Ascending aorta (tissue), 2 donors: ENCODE results near the gene TRAF3IP1. TPM values are rescaled to one million over a fixed set of nuclear protein-coding genes. Genes with fewer than 3 reads are reported as not detected.
A peak's percentile ranks its signal among the peaks of the same experiment; 100 is the strongest.

ENCODE experiments used
- DNase-seq, 2 donors: peaks; one replicate each; pipeline ENCODE4 v3.0.0-alpha.2; 2019; ENCODE audit warnings: low spot score in 2 of 2
- H3K27ac ChIP-seq, 2 donors: fragments of 200-600 bp; sonication (generic); one replicate each; pipeline ENCODE4 v1.5.1; 2016 to 2017; ENCODE audit warnings: mild to moderate bottlenecking in 1 of 2
- H3K27me3 ChIP-seq: fragments of 200-600 bp; sonication (generic); one replicate; pipeline ENCODE4 v1.5.1; 2017
- H3K36me3 ChIP-seq, 2 donors: fragments of 200-600 bp; sonication (generic); one replicate each; pipeline ENCODE4 v1.5.1; 2016
- H3K4me1 ChIP-seq, 2 donors: fragments of 200-600 bp; sonication (generic); one replicate each; pipeline ENCODE4 v1.5.1; 2016 to 2017; ENCODE audit warnings: mild to moderate bottlenecking in 1 of 2
- H3K4me3 ChIP-seq, 2 donors: fragments of 200-600 bp; sonication (generic); one replicate each; pipeline ENCODE4 v1.5.1; 2016 to 2017; ENCODE audit warnings: mild to moderate bottlenecking in 1 of 2
- H3K9me3 ChIP-seq, 2 donors: fragments of 200-600 bp; sonication (generic); one replicate each; pipeline ENCODE4 v1.5.1; 2016
- intact Hi-C: fragments of 100-400 bp; cut with DNase I; formaldehyde crosslinking; loops from one replicate; pipeline ENCODE4 v1.15.1; 2023
- total RNA-seq: library from RNA; depleted of rRNA; stranded (reverse); fragments of >200 nt; gene quantifications from one replicate; pipeline ENCODE4 v1.1.0, GENCODE V29; 2016
- TF ChIP-seq, protein P1 (sequence below), 3 experiments: fragments of 200-600 bp in 2 of 3; fragments of 450-650 bp in 1 of 3; sonication (generic) in 2 of 3; IDR thresholded peaks; one replicate each; pipeline ENCODE4 v1.5.1; 2016 to 2019; ENCODE audit warnings: antibody characterized with exemption in 3 of 3, mild to moderate bottlenecking in 1 of 3, moderate library complexity in 1 of 3

Gene TRAF3IP1
- total RNA-seq, 1 donor from 2014 or later: 6.1 TPM

DNA sequence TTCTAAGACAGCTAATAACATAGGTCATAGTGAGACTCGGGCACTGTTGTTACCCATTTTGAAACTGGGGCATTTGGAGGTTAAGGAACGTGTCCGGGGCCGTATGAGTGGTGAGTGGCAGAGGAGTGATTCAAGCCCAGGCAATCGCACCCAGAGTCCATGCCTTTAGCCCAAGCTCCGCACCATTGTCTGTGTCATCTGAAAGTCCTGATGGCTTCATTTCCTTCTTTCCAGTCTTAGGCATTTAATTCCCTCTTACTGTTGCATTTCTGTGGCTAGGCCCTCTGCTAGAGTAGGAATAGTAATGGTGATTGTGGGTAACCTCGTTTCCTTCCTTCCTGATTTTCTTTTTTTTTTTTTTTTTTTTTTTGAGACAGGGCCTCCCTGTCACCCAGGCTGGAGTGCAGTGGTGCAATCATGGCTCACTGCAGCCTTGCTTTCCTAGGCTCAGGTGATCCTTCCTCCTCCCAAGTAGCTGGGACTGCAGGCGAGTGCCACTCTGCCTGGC is 56.6 kb downstream of the TRAF3IP1 start:
- Histone ChIP-seq H3K27me3 (no peaks in the 10 kb centered on the region), H3K4me3 (no peak overlapping the region), H3K27ac (no peak overlapping the region), H3K4me1 (peaks cover 12 to 28% of the 10 kb centered on the region in 2 donors), H3K9me3 (no peaks in the 10 kb centered on the region), H3K36me3 (no peaks in the 10 kb centered on the region)
- no peak for DNase-seq
- intact Hi-C loops: loop anchor here (5.0 kb wide), 3 partner anchors 50 to 350 kb away; partner anchors contain the start of gene ASB1
- TF ChIP-seq, protein P1, sequence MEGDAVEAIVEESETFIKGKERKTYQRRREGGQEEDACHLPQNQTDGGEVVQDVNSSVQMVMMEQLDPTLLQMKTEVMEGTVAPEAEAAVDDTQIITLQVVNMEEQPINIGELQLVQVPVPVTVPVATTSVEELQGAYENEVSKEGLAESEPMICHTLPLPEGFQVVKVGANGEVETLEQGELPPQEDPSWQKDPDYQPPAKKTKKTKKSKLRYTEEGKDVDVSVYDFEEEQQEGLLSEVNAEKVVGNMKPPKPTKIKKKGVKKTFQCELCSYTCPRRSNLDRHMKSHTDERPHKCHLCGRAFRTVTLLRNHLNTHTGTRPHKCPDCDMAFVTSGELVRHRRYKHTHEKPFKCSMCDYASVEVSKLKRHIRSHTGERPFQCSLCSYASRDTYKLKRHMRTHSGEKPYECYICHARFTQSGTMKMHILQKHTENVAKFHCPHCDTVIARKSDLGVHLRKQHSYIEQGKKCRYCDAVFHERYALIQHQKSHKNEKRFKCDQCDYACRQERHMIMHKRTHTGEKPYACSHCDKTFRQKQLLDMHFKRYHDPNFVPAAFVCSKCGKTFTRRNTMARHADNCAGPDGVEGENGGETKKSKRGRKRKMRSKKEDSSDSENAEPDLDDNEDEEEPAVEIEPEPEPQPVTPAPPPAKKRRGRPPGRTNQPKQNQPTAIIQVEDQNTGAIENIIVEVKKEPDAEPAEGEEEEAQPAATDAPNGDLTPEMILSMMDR (IDR thresholded peaks at IDR 0.05): no peak

DNA sequence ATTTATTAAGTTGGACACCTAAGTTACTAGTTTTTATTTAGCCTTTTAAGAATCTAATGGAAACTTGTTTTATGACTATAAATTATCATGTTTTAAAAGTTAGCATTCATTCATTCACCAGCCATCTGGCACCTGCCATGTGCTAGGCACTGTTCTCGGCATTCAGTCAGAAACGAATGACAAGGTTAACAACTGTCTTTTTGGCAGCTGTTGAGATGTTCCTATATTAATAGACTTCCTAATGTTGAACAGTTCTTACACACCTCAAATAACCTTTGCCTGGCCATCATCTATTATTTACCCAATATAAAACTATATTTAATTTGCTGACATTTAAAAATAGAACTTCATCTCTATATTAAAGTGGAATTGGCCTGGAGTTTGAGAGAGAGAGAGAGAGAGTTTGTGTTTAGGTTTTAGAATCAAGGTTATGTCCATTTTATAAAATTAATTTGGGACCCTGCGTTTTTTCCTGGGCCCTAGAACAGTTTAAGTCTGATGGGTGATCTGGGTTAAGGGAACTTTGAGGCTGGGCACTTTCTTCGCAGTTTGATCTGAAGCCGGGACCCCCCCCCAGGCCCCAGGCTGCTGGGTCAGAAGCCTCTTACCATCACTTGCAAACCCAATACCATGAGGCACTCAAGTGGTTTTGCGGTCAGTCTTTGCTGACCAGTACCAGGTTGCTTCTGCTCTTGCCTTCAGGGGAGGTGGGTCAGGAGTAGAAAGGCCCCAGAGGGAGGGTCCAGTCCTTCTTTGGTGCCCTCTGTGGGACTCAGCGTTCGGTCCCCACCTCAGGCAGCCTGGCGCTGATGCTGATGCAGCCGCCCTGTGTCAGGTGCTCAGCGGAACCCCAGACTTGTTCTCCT is 58.1 kb downstream of the TRAF3IP1 start:
- no peak for DNase-seq
- Histone ChIP-seq H3K27me3 (no peaks in the 10 kb centered on the region), H3K27ac (peak overlapping the region; percentile 55 to 84), H3K36me3 (no peaks in the 10 kb centered on the region), H3K9me3 (no peaks in the 10 kb centered on the region), H3K4me3 (no peak overlapping the region), H3K4me1 (peaks cover 12 to 28% of the 10 kb centered on the region in 2 donors)
- intact Hi-C loops: loop anchor here (5.0 kb wide), 3 partner anchors 49 to 349 kb away; partner anchors contain the start of gene ASB1
- TF ChIP-seq, protein P1 (IDR thresholded peaks at IDR 0.05): no peak

DNA sequence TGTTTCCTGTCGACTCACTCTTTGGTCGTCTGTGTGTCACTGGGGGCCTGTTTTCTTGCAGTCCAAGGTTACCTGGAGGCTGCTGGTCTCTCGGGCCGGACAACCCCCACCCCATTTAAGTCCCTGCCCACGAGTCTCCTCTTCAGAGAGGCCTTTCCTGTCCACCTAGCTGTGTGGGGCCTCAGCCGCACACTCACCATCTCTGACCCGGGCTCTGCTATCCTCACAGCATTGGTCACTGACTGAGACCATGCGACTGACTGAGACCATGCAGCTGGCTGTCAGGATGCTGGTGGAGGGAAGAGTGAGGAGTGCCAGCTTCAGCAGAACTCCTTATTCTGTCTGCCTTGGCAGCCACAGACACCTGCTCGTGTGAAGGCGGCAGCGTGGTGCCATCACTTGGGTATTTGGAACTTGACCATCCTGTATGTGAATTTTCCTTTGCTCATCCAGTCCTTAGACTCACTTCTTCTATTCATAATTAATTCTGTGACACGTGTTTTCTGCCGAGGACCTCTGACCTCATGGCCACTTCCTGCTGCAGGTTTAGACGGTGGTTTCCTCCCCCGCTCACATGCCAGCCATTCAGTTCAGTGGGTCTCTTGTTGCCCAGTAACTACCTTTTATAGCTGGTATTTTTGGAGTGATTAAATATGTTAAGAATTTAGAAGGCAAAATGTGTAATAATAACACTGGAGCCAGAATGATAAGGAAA is 58.9 kb downstream of the TRAF3IP1 start:
- TF ChIP-seq, protein P1 (IDR thresholded peaks at IDR 0.05): no peak
- peak in 1 of 2 donors; percentile 79 for DNase-seq
- intact Hi-C loops: loop anchor here (5.0 kb wide), 3 partner anchors 48 to 348 kb away; partner anchors contain the start of gene ASB1
- no peak overlapping the region for H3K4me3 ChIP-seq
- H3K27ac ChIP-seq: peak overlapping the region; percentile 55 to 84
- H3K9me3 ChIP-seq: no peaks in the 10 kb centered on the region
- H3K27me3 ChIP-seq: no peaks in the 10 kb centered on the region
- H3K4me1 ChIP-seq: peaks cover 12 to 28% of the 10 kb centered on the region in 2 donors
- H3K36me3 ChIP-seq: no peaks in the 10 kb centered on the region

DNA sequence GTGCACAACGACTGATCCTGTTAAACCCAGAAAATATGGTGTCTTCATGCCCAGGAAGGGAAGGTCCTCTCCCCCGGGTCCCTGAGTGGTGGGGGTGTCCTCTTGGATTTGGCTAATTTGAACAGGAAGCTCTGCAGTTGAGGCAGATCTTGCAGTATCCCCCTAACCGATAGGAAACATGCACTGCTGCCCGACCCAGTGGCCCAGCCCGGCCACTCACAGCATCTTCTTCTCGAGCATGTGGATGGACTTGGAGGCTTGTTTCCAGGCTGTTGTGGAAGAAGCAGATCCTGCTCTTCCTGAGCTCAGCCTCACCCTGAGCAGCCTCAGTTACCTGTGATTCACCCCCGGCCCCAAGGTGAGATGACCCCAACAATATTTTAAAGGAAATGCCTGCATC is 60.0 kb downstream of the TRAF3IP1 start:
- no peak for DNase-seq
- Histone ChIP-seq H3K4me1 (peaks cover 12 to 28% of the 10 kb centered on the region in 2 donors), H3K27ac (peak overlapping the region; percentile 55 to 56), H3K36me3 (no peaks in the 10 kb centered on the region), H3K9me3 (no peaks in the 10 kb centered on the region), H3K4me3 (no peak overlapping the region), H3K27me3 (no peaks in the 10 kb centered on the region)
- TF ChIP-seq, protein P1 (IDR thresholded peaks at IDR 0.05): no peak
- intact Hi-C loops: no loop called here

DNA sequence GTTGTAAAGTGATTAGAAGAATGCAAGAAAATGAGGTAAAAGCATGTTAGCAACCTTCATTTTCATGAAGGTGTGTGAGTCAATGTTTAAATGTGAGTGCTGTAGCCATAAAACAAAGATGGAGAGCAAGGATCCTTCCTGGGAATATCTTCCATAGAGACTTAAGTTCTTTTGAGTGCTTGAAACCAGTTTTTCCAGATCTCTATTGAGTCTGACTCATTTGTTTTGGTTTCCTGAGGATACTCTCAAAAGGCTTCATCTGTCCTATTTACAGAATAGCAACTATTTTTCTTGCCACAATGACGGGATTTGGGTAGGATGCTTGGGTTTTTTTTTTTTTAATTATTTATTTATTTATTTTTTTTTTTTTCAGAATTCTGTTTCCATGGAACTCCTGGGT is 60.5 kb downstream of the TRAF3IP1 start:
- TF ChIP-seq, protein P1 (IDR thresholded peaks at IDR 0.05): no peak
- DNase-seq: no peak

More for the DNA sequence above, 60.5 kb downstream of the TRAF3IP1 start:
- H3K4me1 ChIP-seq: peaks cover 12 to 28% of the 10 kb centered on the region in 2 donors
- H3K36me3 ChIP-seq: no peaks in the 10 kb centered on the region
- peak overlapping the region in 1 of 2 donors; percentile 56 for H3K27ac ChIP-seq
- H3K4me3 ChIP-seq: no peak overlapping the region
- H3K9me3 ChIP-seq: no peaks in the 10 kb centered on the region
- intact Hi-C loops: no loop called here
- no peaks in the 10 kb centered on the region for H3K27me3 ChIP-seq
